H1 (cell line): ENCODE measurements around the gene BRD7. TPM values are rescaled to one million over a fixed set of nuclear protein-coding genes. Genes with fewer than 3 reads are reported as not detected.

Experiments used
- CTCF ChIA-PET: fragments of 300-600 bp; sonication (Branson Sonifier 250); formaldehyde crosslinking; loops from one replicate; lab custom pipeline; 2021; ENCODE audit not compliant: partially characterized antibody; lab: Charles Lee
- POLR2A ChIA-PET: fragments of 300-600 bp; sonication (Branson Sonifier 250); formaldehyde crosslinking; loops from one replicate; lab custom pipeline; 2021; ENCODE audit warnings: inconsistent platforms; ENCODE audit not compliant: partially characterized antibody; lab: Charles Lee
- DNase-seq, 2 experiments: peaks; one replicate each; pipeline versions ENCODE4 v3.0.0 to v3.0.0-alpha.2; 2010 to 2022; ENCODE audit warnings: low spot score in 2 of 2, low read depth in 1 of 2, mixed read lengths in 1 of 2
- FAIRE-seq: peaks from 2 replicates; lab custom pipeline; 2011; peaks lifted over from hg19 to GRCh38; lab: Jason Lieb, UNC
- H2AFZ ChIP-seq: 2 replicates; pipeline ENCODE4 v1.8.1; 2012; ENCODE audit warnings: low read length, inconsistent platforms
- H2AK5ac ChIP-seq: 2 replicates; pipeline ENCODE4 v1.6.1; 2013; ENCODE audit warnings: low read depth, low read length
- H2BK120ac ChIP-seq: replicated peaks from 2 replicates; pipeline ENCODE3; 2013; ENCODE audit warnings: low read depth, low read length, inconsistent platforms
- H2BK12ac ChIP-seq: 2 replicates; pipeline ENCODE4 v1.6.1; 2013; ENCODE audit warnings: low read depth, low read length
- H2BK15ac ChIP-seq: 2 replicates; pipeline ENCODE4 v1.6.1; 2013; ENCODE audit warnings: low read length
- H2BK20ac ChIP-seq: 2 replicates; pipeline ENCODE4 v1.6.1; 2013; ENCODE audit warnings: low read length
- H2BK5ac ChIP-seq: 2 replicates; pipeline ENCODE4 v1.6.1; 2013; ENCODE audit warnings: low read depth, low read length
- H3K14ac ChIP-seq: 2 replicates; pipeline ENCODE4 v1.6.1; 2013; ENCODE audit warnings: inconsistent platforms; ENCODE audit not compliant: insufficient read length
- H3K18ac ChIP-seq: 2 replicates; pipeline ENCODE4 v1.6.1; 2013; ENCODE audit warnings: low read length; ENCODE audit errors: extremely low read depth
- H3K23ac ChIP-seq: 2 replicates; pipeline ENCODE4 v1.6.1; 2013; ENCODE audit warnings: inconsistent platforms; ENCODE audit not compliant: insufficient read length
- H3K23me2 ChIP-seq: 2 replicates; pipeline ENCODE4 v1.6.1; 2013; ENCODE audit warnings: low read depth, low read length
- H3K27ac ChIP-seq: 2 replicates; pipeline ENCODE4 v1.6.1; 2011; ENCODE audit warnings: low read depth, low read length, inconsistent platforms
- H3K27me3 ChIP-seq, 4 experiments: replicated peaks in 1 of 4; 1 replicate in 1 of 4; 2 replicates in 3 of 4; pipeline versions ENCODE4 v1.6.1 to v1.8.1; 2011 to 2013; ENCODE audit warnings: low read length in 3 of 4, mild to moderate bottlenecking in 3 of 4, inconsistent platforms in 2 of 4, mixed read lengths in 2 of 4, moderate library complexity in 1 of 4; ENCODE audit not compliant: control insufficient read depth in 3 of 4, insufficient read depth in 3 of 4; ENCODE audit errors: extremely low read depth in 1 of 4
- H3K36me3 ChIP-seq, 4 experiments: 2 replicates each; pipeline versions ENCODE4 v1.6.1 to v1.8.1; 2011 to 2013; ENCODE audit warnings: mild to moderate bottlenecking in 4 of 4, low read length in 3 of 4, moderate library complexity in 2 of 4, control low read depth in 1 of 4, inconsistent platforms in 1 of 4; ENCODE audit not compliant: insufficient read depth in 4 of 4, control insufficient read depth in 2 of 4
- H3K4ac ChIP-seq: replicated peaks from 2 replicates; pipeline ENCODE3; 2013; ENCODE audit warnings: low read length, low read depth, mixed read lengths, inconsistent platforms; ENCODE audit not compliant: insufficient read length
- H3K4me1 ChIP-seq, 4 experiments: replicated peaks in 1 of 4; 1 replicate in 1 of 4; 2 replicates in 3 of 4; pipeline versions ENCODE4 v1.6.1 to v1.8.1; 2011 to 2013; ENCODE audit warnings: low read length in 3 of 4, inconsistent platforms in 2 of 4, mixed read lengths in 1 of 4; ENCODE audit not compliant: insufficient read depth in 4 of 4, control insufficient read depth in 3 of 4
- H3K4me2 ChIP-seq, 2 experiments: 2 replicates each; pipeline versions ENCODE4 v1.6.1 to v1.8.1; 2011 to 2013; ENCODE audit warnings: low read depth in 2 of 2, low read length in 2 of 2, control low read depth in 1 of 2, inconsistent platforms in 1 of 2, mild to moderate bottlenecking in 1 of 2; ENCODE audit not compliant: insufficient read depth in 1 of 2
- H3K4me3 ChIP-seq, 4 experiments: fragments of 200-600, 300-600 bp in 1 of 4; sonication (generic), shearing (Covaris generic), sonication (Bioruptor Twin) in 1 of 4; 2 replicates each; pipeline versions ENCODE4 v1.5.1 to v1.8.1; 2011 to 2016; ENCODE audit warnings: low read length in 4 of 4, low read depth in 3 of 4, control low read depth in 2 of 4, inconsistent platforms in 2 of 4, mild to moderate bottlenecking in 2 of 4, mixed read lengths in 1 of 4, moderate library complexity in 1 of 4; ENCODE audit not compliant: insufficient read depth in 2 of 4; ENCODE audit errors: extremely low read depth in 1 of 4
- H3K56ac ChIP-seq: replicated peaks from 2 replicates; pipeline ENCODE3; 2013; ENCODE audit warnings: low read depth, mild to moderate bottlenecking, mixed read lengths, low read length, inconsistent platforms; ENCODE audit not compliant: insufficient read length
- H3K79me1 ChIP-seq: 2 replicates; pipeline ENCODE4 v1.6.1; 2013; ENCODE audit warnings: low read depth, low read length, control low read depth
- H3K79me2 ChIP-seq, 2 experiments: 2 replicates each; pipeline versions ENCODE4 v1.6.1 to v1.8.1; 2012 to 2013; ENCODE audit warnings: low read length in 2 of 2, mild to moderate bottlenecking in 2 of 2, inconsistent platforms in 1 of 2; ENCODE audit not compliant: insufficient read depth in 2 of 2, control insufficient read depth in 1 of 2
- H3K9ac ChIP-seq, 4 experiments: replicated peaks in 1 of 4; 1 replicate in 1 of 4; 2 replicates in 3 of 4; pipeline versions ENCODE4 v1.6.1 to v1.8.1; 2011 to 2013; ENCODE audit warnings: low read depth in 3 of 4, low read length in 3 of 4, control low read depth in 2 of 4, mild to moderate bottlenecking in 2 of 4, moderate library complexity in 2 of 4, inconsistent platforms in 1 of 4; ENCODE audit errors: extremely low read depth in 1 of 4
- H3K9me3 ChIP-seq, 2 experiments: 2 replicates each; pipeline versions ENCODE4 v1.6.1 to v1.8.1; 2012 to 2013; ENCODE audit warnings: mild to moderate bottlenecking in 2 of 2, moderate library complexity in 2 of 2, control low read depth in 1 of 2, inconsistent platforms in 1 of 2, low read depth in 1 of 2, low read length in 1 of 2, mixed read lengths in 1 of 2; ENCODE audit not compliant: insufficient read depth in 2 of 2
- H4K20me1 ChIP-seq, 2 experiments: replicated peaks in 1 of 2; 2 replicates each; pipeline versions ENCODE3 to v1.8.1; 2011 to 2013; ENCODE audit warnings: inconsistent platforms in 2 of 2, low read length in 2 of 2, mild to moderate bottlenecking in 1 of 2; ENCODE audit not compliant: insufficient read depth in 2 of 2, control insufficient read depth in 1 of 2
- H4K5ac ChIP-seq: 2 replicates; pipeline ENCODE4 v1.6.1; 2013; ENCODE audit warnings: low read length, low read depth, mixed read lengths, inconsistent platforms; ENCODE audit not compliant: insufficient read length
- H4K8ac ChIP-seq: 2 replicates; pipeline ENCODE4 v1.8.0; 2013; ENCODE audit warnings: mild to moderate bottlenecking, moderate library complexity, low read length, inconsistent platforms; ENCODE audit not compliant: insufficient read depth; ENCODE audit errors: extremely low read depth
- H4K91ac ChIP-seq: replicated peaks from 2 replicates; pipeline ENCODE3; 2013; ENCODE audit warnings: low read length, mixed read lengths, inconsistent platforms; ENCODE audit not compliant: insufficient read length
- ASH2L ChIP-seq: fragments of 200-600, 300-600 bp; sonication (generic); IDR thresholded peaks from one replicate; pipeline ENCODE4 v1.7.1; 2017; ENCODE audit warnings: low read length
- BCL11A ChIP-seq, 2 experiments: IDR thresholded peaks; one replicate each; pipeline ENCODE4 v1.6.1; 2011; ENCODE audit warnings: low read depth in 2 of 2, low read length in 2 of 2, mild to moderate bottlenecking in 2 of 2
- BRCA1 ChIP-seq: IDR thresholded peaks from 2 replicates; pipeline ENCODE4 v1.6.1; 2012; ENCODE audit warnings: low read depth, low read length, improper control_type of control experiment
- CEBPB ChIP-seq: IDR thresholded peaks from 2 replicates; pipeline ENCODE4 v1.6.1; 2012; ENCODE audit warnings: low read depth, low read length
- CHD2 ChIP-seq: IDR thresholded peaks from 2 replicates; pipeline ENCODE4 v1.6.1; 2012; ENCODE audit warnings: low read length, improper control_type of control experiment
- JUN ChIP-seq: IDR thresholded peaks from 2 replicates; pipeline ENCODE4 v1.6.1; 2011; ENCODE audit warnings: low read depth, mild to moderate bottlenecking, improper control_type of control experiment, low read length
- NANOG ChIP-seq: IDR thresholded peaks from 2 replicates; pipeline ENCODE4 v1.6.1; 2011; ENCODE audit warnings: low read length, low read depth, mild to moderate bottlenecking, inconsistent platforms; ENCODE audit not compliant: insufficient read depth, poor library complexity, severe bottlenecking
- SIX5 ChIP-seq: IDR thresholded peaks from 2 replicates; pipeline ENCODE4 v1.6.1; 2011; ENCODE audit warnings: mild to moderate bottlenecking, low read depth, low read length
- SP1 ChIP-seq: IDR thresholded peaks from 2 replicates; pipeline ENCODE4 v1.6.1; 2011; ENCODE audit warnings: low read depth, low read length
- TBP ChIP-seq: IDR thresholded peaks from 2 replicates; pipeline ENCODE4 v1.6.1; 2011; ENCODE audit warnings: low read depth, low read length, improper control_type of control experiment
- TCF12 ChIP-seq: IDR thresholded peaks from 2 replicates; pipeline ENCODE4 v1.6.1; 2011; ENCODE audit warnings: low read depth, mild to moderate bottlenecking, low read length
- WGBS, 2 experiments: shearing (Covaris generic) in 1 of 2; methylation state at CpG; one replicate each; pipeline versions ENCODE4 v1.1.6 to v1.1.7; 2013 to 2015; ENCODE audit warnings: low lambda C conversion rate in 2 of 2, mixed read lengths in 2 of 2, inconsistent platforms in 1 of 2, low coverage in 1 of 2, missing lambda C conversion rate in 1 of 2; ENCODE audit not compliant: insufficient replicate concordance in 2 of 2, insufficient coverage in 1 of 2, insufficient read length in 1 of 2; ENCODE audit errors: extremely low coverage in 1 of 2, missing lambda C conversion rate in 1 of 2; 5-methylcytosine and 5-hydroxymethylcytosine counted together
- polyA plus RNA-seq, 7 experiments: library from polyadenylated mRNA; depleted of rRNA in 3 of 7; stranded (reverse) in 5 of 7; unstranded in 2 of 7; fragments of >200 nt in 5 of 7; fragments of 200-250 nt in 2 of 7; gene quantifications; 1 replicate in 5 of 7; 2 replicates in 1 of 7; 4 replicates in 1 of 7; pipeline versions ENCODE4 v1.2.1 to v1.2.3, GENCODE V29; 2011 to 2013; ENCODE audit warnings: missing spikeins in 2 of 7, mixed read lengths in 2 of 7
- total RNA-seq: library from RNA; stranded (reverse); fragmentation: NEBNext Ultra II Directional; extraction: Animal tissue kit (Norgen Biotek cat#: 25700); gene quantifications from 2 replicates; pipeline ENCODE4 v1.2.1, GENCODE V29; 2021

The BRD7 gene
- total and polyA plus RNA-seq, 2 of the 8 experiments (the other 6 are each of a cell fraction or from before 2014, with no cell fraction given), result 42.5 to 120 TPM

GRCh38 chr16:50280932-50281331 is 87.9 kb downstream of the BRD7 start:
- Histone ChIP-seq H3K23ac (no peak overlapping the region), H3K27me3 (no peaks in the 10 kb centered on the region), H4K8ac (no peak overlapping the region), H2AFZ (no peak overlapping the region), H3K79me2 (no peaks in the 10 kb centered on the region), H3K79me1 (no peaks in the 10 kb centered on the region), H3K4me2 (no peak overlapping the region), H2BK20ac (no peak overlapping the region), H3K4me1 (peaks cover 0 to 7% (median 0%) of the 10 kb centered on the region in 4 experiments; a peak in 1 of 7 replicates), H2AK5ac (no peak overlapping the region), H3K27ac (no peak overlapping the region), H3K14ac (no peak overlapping the region), H4K20me1 (peaks cover 0 to 3% of the 10 kb centered on the region in 2 experiments), H3K23me2 (no peaks in the 10 kb centered on the region), H3K18ac (no peak overlapping the region), H2BK120ac (no peak overlapping the region), H2BK12ac (no peak overlapping the region), H4K5ac (no peak overlapping the region), H2BK15ac (no peak overlapping the region), H2BK5ac (no peak overlapping the region), H3K4me3 (no peak overlapping the region), H3K4ac (no peak overlapping the region), H4K91ac (no peak overlapping the region), H3K36me3 (no peaks in the 10 kb centered on the region), H3K56ac (no peak overlapping the region), H3K9me3 (no peaks in the 10 kb centered on the region), H3K9ac (no peak overlapping the region)
- POLR2A ChIA-PET, result interaction anchor here (0.8 to 1.8 kb wide), 2 partner anchors 8 to 12 kb away, joined by 3 to 6 read pairs; no protein-coding TSS in a partner anchor
- CTCF ChIA-PET, result interaction anchor here (1.3 to 1.5 kb wide), 3 partner anchors 31 to 391 kb away, joined by 3 to 6 read pairs (median 5); no protein-coding TSS in a partner anchor
- DNase-seq, result no peak
- TF ChIP-seq NANOG (no peak), CEBPB (no peak), ASH2L (no peak), JUN (no peak), TBP (no peak), CHD2 (no peak), BRCA1 (no peak), SP1 (no peak), SIX5 (no peak), BCL11A (IDR thresholded peaks at IDR 0.05; ENCODE audit: low read depth in 2 of 2, low read length in 2 of 2) (no peak), TCF12 (no peak)
- no peak for FAIRE-seq
- WGBS, 2 experiments, result 92% methylated on average over 5 of the region's 5 CpGs; no CpG with 5 or more reads in 1 of the 2 experiments
